OCI-LY7 (cell line): Measurements from ENCODE around the gene HLA-DPA1. TPM values are rescaled to one million over a fixed set of nuclear protein-coding genes. Genes with fewer than 3 reads are reported as not detected.

ENCODE experiments used
- BruUV-seq: library from RNA; stranded (reverse); fragments of 400-500 nt; replicated peaks from 2 replicates; lab custom pipeline; 2021; lab: Mats Ljungman, UMichigan
- CTCF ChIA-PET: fragments of 300-600 bp; sonication (Branson Sonifier 250); formaldehyde crosslinking; loops from one replicate; lab custom pipeline; 2022; ENCODE audit warnings: antibody characterized with exemption; ENCODE audit not compliant: unreplicated experiment; lab: Charles Lee
- POLR2A ChIA-PET: fragments of 300-600 bp; sonication (Branson Sonifier 250); formaldehyde crosslinking; loops from one replicate; lab custom pipeline; 2022; ENCODE audit warnings: antibody characterized with exemption; lab: Charles Lee
- DNase-seq: peaks from one replicate; pipeline ENCODE4 v3.0.0-alpha.2; 2015; ENCODE audit warnings: low spot score
- H2AFZ ChIP-seq: fragments of 200-600 bp; sonication (generic), shearing (Covaris generic); 2 replicates; pipeline ENCODE4 v1.6.1; 2014; ENCODE audit warnings: mild to moderate bottlenecking, antibody characterized with exemption, low read length, moderate library complexity
- H3K27ac ChIP-seq: fragments of 200-600 bp; sonication (generic); 2 replicates; pipeline ENCODE4 v1.5.1; 2014; ENCODE audit warnings: mixed run types, low read depth, mild to moderate bottlenecking, moderate library complexity, low read length, inconsistent platforms; ENCODE audit not compliant: poor library complexity, severe bottlenecking
- H3K36me3 ChIP-seq: fragments of 200-600 bp; sonication (generic); 2 replicates; pipeline ENCODE4 v1.6.1; 2014; ENCODE audit warnings: mild to moderate bottlenecking, antibody characterized with exemption, low read length, moderate library complexity, mixed read lengths; ENCODE audit not compliant: insufficient read depth
- H3K4me1 ChIP-seq: fragments of 200-600 bp; sonication (generic); 2 replicates; pipeline ENCODE4 v1.5.1; 2014; ENCODE audit warnings: mild to moderate bottlenecking, low read length; ENCODE audit not compliant: insufficient read depth, poor library complexity, severe bottlenecking
- H3K4me2 ChIP-seq: fragments of 200-600 bp; sonication (generic); 2 replicates; pipeline ENCODE4 v1.6.1; 2014; ENCODE audit warnings: mild to moderate bottlenecking, low read length
- H3K4me3 ChIP-seq: fragments of 200-600 bp; sonication (generic); 2 replicates; pipeline ENCODE4 v1.5.1; 2014; ENCODE audit warnings: mild to moderate bottlenecking, low read depth, low read length; ENCODE audit not compliant: poor library complexity, severe bottlenecking
- H3K79me2 ChIP-seq: fragments of 200-600 bp; sonication (generic); 2 replicates; pipeline ENCODE4 v1.6.1; 2016; ENCODE audit warnings: low read depth, mild to moderate bottlenecking, low read length, moderate library complexity, mixed read lengths; ENCODE audit not compliant: insufficient read depth
- H3K9me2 ChIP-seq: fragments of 200-600 bp; sonication (generic); 2 replicates; pipeline ENCODE4 v1.6.1; 2016; ENCODE audit warnings: mild to moderate bottlenecking, low read length, mixed read lengths; ENCODE audit not compliant: insufficient read depth
- H3K9me3 ChIP-seq: fragments of 200-600 bp; sonication (generic); 2 replicates; pipeline ENCODE4 v1.6.1; 2014; ENCODE audit warnings: mild to moderate bottlenecking, mixed run types, low read length, mixed read lengths
- H4K20me1 ChIP-seq: fragments of 200-600 bp; sonication (generic); 2 replicates; pipeline ENCODE4 v1.6.1; 2014; ENCODE audit warnings: mild to moderate bottlenecking, antibody characterized with exemption, low read length, moderate library complexity, mixed read lengths; ENCODE audit not compliant: insufficient read depth
- EZH2phosphoT487 ChIP-seq: fragments of 200-600 bp; sonication (generic); IDR thresholded peaks from 2 replicates; pipeline ENCODE4 v1.6.1; 2018; ENCODE audit warnings: low read depth, borderline replicate concordance, mild to moderate bottlenecking, mixed run types, antibody characterized with exemption, low read length, moderate library complexity, mixed read lengths
- intact Hi-C: fragments of 100-400 bp; cut with micrococcal nuclease; formaldehyde crosslinking; loops from one replicate; pipeline ENCODE4 v1.10.0; 2022; ENCODE audit not compliant: unreplicated experiment
- total RNA-seq, 2 experiments: library from RNA; depleted of rRNA in 1 of 2; stranded (reverse); fragments of >200 nt in 1 of 2; shearing (Covaris generic) in 1 of 2; gene quantifications; 2 replicates each; pipeline ENCODE4 v1.2.3, GENCODE V29; 2014 to 2022
- TF ChIP-seq, protein P1 (sequence below): fragments of 200-600 bp; sonication (generic); conservative IDR thresholded peaks from 2 replicates; pipeline ENCODE4 v1.5.1; 2014; ENCODE audit warnings: mild to moderate bottlenecking, antibody characterized with exemption, low read length, moderate library complexity, mixed read lengths

The HLA-DPA1 gene
- total RNA-seq, 2 experiments from 2014 or later, result 253 to 388 TPM

- intact Hi-C loops, result no loop called here
- Histone ChIP-seq H2AFZ (no peak overlapping the region), H3K27ac (no peak overlapping the region), H3K9me3 (peaks cover 3% of the 10 kb centered on the region; the same call in 1 of the 2 replicates), H3K79me2 (no peaks in the 10 kb centered on the region), H3K4me1 (peaks cover 9% of the 10 kb centered on the region), H3K9me2 (no peaks in the 10 kb centered on the region), H3K4me2 (no peak overlapping the region), H4K20me1 (no peaks in the 10 kb centered on the region), H3K4me3 (no peak overlapping the region), H3K36me3 (no peaks in the 10 kb centered on the region)
- no peak for TF ChIP-seq EZH2phosphoT487
- TF ChIP-seq, protein P1, sequence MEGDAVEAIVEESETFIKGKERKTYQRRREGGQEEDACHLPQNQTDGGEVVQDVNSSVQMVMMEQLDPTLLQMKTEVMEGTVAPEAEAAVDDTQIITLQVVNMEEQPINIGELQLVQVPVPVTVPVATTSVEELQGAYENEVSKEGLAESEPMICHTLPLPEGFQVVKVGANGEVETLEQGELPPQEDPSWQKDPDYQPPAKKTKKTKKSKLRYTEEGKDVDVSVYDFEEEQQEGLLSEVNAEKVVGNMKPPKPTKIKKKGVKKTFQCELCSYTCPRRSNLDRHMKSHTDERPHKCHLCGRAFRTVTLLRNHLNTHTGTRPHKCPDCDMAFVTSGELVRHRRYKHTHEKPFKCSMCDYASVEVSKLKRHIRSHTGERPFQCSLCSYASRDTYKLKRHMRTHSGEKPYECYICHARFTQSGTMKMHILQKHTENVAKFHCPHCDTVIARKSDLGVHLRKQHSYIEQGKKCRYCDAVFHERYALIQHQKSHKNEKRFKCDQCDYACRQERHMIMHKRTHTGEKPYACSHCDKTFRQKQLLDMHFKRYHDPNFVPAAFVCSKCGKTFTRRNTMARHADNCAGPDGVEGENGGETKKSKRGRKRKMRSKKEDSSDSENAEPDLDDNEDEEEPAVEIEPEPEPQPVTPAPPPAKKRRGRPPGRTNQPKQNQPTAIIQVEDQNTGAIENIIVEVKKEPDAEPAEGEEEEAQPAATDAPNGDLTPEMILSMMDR, result no peak
- no peak for DNase-seq
- ChIA-PET POLR2A (no interaction called here), CTCF (no interaction called here)
- BruUV-seq, result no TSS peak
These were observed 34.9 kb upstream of the HLA-DPA1 start for GRCh38 chr6:33108307-33108706.

DNA sequence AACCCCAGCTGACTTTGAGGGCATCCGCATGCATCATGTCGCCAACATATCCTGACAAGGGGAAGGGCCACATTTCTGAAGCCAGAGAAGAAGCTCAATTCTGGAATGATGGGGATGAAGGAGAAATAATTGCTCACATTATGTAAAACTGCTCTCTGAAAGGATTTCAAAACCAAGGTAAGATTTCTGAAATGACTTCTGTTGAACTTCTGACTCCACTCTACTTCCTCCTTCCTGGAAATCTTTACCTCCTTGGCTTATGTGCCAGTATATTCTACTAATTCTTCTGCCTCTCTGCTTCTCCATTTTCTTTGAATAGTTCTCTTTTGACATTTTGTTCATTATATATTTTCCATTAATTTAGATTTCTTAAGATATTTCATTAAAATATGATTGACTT lies 34.2 kb upstream of the HLA-DPA1 start:
- no peak for DNase-seq
- no peaks in the 10 kb centered on the region for H3K36me3 ChIP-seq
- H2AFZ ChIP-seq, result no peak overlapping the region
- POLR2A ChIA-PET, result no interaction called here
- no peaks in the 10 kb centered on the region for H3K79me2 ChIP-seq
- H3K4me2 ChIP-seq, result no peak overlapping the region
- no peak overlapping the region for H3K27ac ChIP-seq
- TF ChIP-seq, protein P1, result no peak
- no peak for TF ChIP-seq EZH2phosphoT487
- BruUV-seq, result no TSS peak
- H4K20me1 ChIP-seq, result no peaks in the 10 kb centered on the region
- CTCF ChIA-PET, result no interaction called here
- intact Hi-C loops, result no loop called here
- H3K9me2 ChIP-seq, result no peaks in the 10 kb centered on the region
- peaks cover 3% of the 10 kb centered on the region; the same call in 1 of the 2 replicates for H3K9me3 ChIP-seq
- H3K4me3 ChIP-seq, result no peak overlapping the region
- H3K4me1 ChIP-seq, result peaks cover 9% of the 10 kb centered on the region

- H2AFZ ChIP-seq, result no peak overlapping the region
- H3K79me2 ChIP-seq, result no peaks in the 10 kb centered on the region
- ChIA-PET POLR2A (interaction anchor here (0.6 kb wide), 1 partner anchor 301 kb away, joined by 3 read pairs; no protein-coding TSS in a partner anchor), CTCF (no interaction called here)
- H3K4me2 ChIP-seq, result no peak overlapping the region
- H3K4me3 ChIP-seq, result no peak overlapping the region
- H4K20me1 ChIP-seq, result no peaks in the 10 kb centered on the region
- no peak for DNase-seq
- no peak overlapping the region for H3K27ac ChIP-seq
- TF ChIP-seq, protein P1, result no peak
- TF ChIP-seq EZH2phosphoT487, result no peak
- H3K36me3 ChIP-seq, result no peaks in the 10 kb centered on the region
- BruUV-seq, result no TSS peak
- intact Hi-C loops, result no loop called here
- H3K9me3 ChIP-seq, result peaks cover 3% of the 10 kb centered on the region; the same call in 1 of the 2 replicates
- no peaks in the 10 kb centered on the region for H3K9me2 ChIP-seq
- peaks cover 5% of the 10 kb centered on the region for H3K4me1 ChIP-seq
These were observed 32.7 kb upstream of the HLA-DPA1 start for GRCh38 chr6:33105916-33106871.
